HG02943 (cell line): ENCODE results near the gene ZSCAN32.

Experiments used
- ATAC-seq: cut with Tn5 transposase; IDR thresholded peaks from one replicate; pipeline ENCODE4 v1.9.1; 2021; ENCODE audit warnings: mild to moderate bottlenecking, low read depth, moderate library complexity; ENCODE audit not compliant: unreplicated experiment

The ZSCAN32 gene

DNA sequence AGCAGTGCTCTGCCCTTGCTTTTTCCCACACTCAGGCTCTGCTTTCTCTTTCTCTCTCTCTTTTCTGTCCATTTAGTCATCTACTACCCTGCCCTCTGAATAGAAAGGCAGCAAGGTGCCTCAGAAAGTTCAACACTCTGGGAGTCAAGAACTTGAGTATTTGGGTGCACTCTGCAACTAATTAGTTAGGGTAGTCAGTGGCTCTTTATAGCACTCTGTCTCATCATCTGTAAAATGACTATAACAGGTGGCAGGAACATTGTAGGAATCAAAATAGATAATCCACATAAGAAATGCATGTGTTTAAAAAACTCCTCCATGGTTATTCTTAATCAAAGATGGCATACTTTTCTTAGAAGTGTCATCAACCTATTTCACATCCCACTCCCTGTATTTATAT lies 37.9 kb downstream of the ZSCAN32 start:
- ATAC-seq: no peak

DNA sequence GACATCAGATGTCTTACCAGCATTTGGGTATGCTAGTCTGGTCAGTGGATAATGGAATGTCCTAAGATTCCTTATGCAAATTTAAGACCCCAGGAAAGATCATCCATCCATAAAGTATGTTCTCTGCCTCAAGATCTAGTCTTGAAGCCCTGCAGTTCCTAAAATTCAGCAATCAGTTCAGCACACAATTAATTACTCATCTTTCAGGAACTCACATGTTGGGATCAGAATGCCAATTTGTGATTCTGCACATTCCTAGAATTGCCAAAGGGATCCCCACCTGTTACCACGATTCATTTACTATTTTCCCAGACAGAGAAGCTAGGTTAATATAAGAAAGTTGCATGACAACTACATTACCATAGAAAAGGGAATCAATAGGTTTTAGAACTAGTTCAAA lies 41.9 kb downstream of the ZSCAN32 start:
- no peak for ATAC-seq

DNA sequence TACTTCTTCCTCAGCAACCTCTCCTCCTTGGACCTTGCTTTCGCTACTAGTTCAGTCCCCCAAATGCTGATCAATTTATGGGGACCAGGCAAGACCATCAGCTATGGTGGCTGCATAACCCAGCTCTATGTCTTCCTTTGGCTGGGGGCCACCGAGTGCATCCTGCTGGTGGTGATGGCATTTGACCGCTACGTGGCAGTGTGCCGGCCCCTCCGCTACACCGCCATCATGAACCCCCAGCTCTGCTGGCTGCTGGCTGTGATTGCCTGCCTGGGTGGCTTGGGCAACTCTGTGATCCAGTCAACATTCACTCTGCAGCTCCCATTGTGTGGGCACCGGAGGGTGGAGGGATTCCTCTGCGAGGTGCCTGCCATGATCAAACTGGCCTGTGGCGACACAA lies 44.7 kb downstream of the ZSCAN32 start:
- no peak for ATAC-seq

DNA sequence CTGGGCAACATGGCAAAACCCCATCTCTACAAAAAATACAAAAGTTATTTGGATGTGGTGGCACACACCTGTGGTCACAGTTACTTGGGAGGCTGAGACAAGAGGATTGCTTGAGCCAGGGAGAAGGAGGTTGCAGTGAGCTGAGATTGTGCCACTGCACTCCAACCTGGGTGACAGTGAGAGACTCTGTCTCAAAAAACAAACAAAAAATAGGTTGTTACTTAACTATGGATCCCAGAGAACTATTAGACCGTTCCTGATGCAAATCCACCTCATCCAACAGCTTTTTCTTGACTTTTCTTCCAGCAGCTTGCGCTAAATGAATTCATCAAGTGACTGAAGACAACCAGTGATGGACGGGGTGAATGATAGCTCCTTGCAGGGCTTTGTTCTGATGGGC lies 45.2 kb downstream of the ZSCAN32 start, which contains the start of gene OR2C1:
Gene OR2C1 (plus strand): TSS at position 301 of the 400 bp plus-strand sequence. CDS start 52 bp downstream, at position 353.
- ATAC-seq: no peak

DNA sequence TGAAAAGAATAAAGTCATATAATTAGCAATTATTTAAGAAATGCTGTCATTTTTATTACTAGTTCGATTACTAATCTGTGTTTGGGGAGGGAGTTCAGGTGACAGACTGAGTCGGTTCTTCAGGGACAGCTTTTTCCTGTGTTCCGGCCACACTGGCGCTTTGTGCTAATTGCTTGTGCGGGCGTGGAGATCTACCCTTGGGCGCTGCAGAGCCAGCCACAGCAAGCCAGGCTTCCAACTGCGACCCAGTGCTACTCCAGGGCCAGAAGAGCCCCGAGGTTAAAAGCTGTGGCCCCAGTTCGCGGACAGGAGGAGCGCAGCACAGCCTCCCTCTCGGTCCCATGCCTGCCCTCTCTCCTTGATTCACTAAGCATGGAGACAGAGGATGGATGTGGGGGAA lies 51.6 kb downstream of the ZSCAN32 start:
- no peak for ATAC-seq

DNA sequence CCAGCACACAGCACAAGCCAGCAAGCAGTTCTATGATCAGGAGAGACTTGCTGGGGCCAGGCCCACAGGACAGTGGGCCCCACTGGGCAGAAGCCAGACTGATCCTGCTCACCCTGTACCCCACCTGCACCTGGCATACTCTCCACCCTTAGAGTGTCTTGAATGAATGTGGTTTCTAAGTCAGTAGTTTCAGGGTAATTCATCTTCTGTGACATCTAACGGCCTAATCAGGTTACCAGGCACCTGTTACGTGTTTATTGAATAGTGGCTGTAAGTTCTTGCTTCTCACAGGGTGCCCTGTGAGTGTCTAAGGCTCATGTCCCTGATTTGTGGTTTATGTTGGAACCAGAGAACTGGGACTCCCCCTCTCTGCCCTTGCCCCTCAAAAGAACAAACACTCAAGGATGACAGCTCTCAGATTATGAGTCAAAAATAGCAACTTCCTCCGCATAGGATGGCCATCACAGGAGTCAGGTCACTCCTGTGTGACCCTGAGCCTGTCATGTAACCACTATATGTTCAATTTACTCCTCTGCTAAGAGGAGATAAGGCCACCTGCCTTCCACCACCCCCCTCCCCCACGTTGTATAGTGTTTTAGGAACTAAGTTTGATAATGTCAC lies 52.1 kb downstream of the ZSCAN32 start:
- ATAC-seq: no peak

DNA sequence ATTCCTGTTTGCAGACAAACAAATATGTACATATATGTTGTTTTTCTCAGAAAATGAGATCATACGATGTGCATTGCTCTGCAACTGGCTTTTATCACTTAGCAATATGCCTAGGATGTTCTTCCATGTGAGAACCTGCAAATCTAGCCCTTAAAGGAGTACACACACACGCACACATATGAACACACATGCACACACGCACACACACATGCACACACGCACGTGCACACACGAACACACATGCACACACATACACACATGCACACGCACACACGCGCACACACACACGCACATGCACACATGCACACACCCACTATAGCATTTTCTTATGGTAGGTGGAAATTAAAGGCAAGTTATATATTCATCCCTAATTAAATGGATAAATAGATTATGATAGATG lies 53.2 kb downstream of the ZSCAN32 start:
- no peak for ATAC-seq

DNA sequence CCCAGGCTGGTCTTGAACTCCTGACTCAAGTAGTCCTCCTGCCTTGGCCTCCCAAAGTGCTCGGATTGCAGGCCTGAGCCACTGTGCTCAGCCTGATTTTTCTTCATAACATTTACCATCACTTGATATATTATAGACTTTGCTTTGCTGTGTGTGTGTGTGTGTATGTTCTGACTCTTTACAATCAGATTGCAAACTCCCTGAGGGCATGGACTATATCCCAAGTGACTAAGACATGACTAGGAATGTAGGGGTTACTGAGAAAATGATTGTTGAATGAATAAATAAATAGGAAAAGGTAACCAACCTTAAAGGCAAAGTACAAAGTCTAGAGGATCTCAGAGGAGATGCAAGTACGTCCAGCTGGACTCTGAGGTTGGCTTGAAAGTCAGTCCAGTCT lies 54.8 kb downstream of the ZSCAN32 start:
- no peak for ATAC-seq
